Measurements from ENCODE around the gene KRTAP9-8.
"Not testable (repeated sequence)": the region's sequence is repeated elsewhere in the genome, so short reads cannot be mapped to it uniquely, and the experiment has no call there.

Gene KRTAP9-8

DNA sequence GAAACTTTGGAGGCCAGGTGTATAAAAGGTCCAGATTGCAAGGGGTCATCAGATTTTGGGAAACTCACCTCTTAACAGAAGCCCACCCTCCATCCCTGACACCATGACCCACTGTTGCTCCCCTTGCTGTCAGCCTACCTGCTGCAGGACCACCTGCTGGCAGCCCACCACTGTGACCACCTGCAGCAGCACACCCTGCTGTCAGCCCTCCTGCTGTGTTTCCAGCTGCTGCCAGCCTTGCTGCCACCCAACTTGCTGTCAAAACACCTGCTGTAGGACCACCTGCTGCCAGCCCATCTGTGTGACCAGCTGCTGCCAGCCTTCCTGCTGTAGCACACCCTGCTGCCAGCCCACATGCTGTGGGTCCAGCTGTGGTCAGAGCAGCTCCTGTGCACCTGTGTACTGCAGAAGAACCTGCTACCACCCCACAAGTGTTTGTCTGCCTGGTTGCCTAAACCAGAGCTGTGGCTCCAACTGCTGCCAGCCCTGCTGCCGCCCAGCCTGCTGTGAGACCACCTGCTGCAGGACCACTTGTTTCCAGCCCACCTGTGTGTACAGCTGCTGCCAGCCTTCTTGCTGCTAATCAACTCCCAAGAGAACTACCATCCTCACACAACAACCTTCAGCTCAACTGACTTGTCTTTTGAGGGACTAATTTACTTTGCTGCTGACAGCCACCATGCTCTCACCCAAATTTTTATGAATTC lies 5.2 kb upstream of the KRTAP9-8 start, which contains the start of gene KRTAP9-3:
KRTAP9-3 (plus strand) TSS at position 51 of the 707 bp plus-strand sequence; CDS start at position 104, 53 bp downstream.
- H3K4me3 Mint-ChIP-seq; DNase-seq; H3K27ac Mint-ChIP-seq; H3K9me3 Mint-ChIP-seq; H3K36me3 Mint-ChIP-seq; ATAC-seq (replicated peaks): not testable (repeated sequence)
- H3K27me3 Mint-ChIP-seq = peaks cover 14 to 23% of the 10 kb centered on the region in 2 donors
- peaks cover 11 to 17% of the 10 kb centered on the region in 2 donors for H3K4me1 Mint-ChIP-seq

DNA sequence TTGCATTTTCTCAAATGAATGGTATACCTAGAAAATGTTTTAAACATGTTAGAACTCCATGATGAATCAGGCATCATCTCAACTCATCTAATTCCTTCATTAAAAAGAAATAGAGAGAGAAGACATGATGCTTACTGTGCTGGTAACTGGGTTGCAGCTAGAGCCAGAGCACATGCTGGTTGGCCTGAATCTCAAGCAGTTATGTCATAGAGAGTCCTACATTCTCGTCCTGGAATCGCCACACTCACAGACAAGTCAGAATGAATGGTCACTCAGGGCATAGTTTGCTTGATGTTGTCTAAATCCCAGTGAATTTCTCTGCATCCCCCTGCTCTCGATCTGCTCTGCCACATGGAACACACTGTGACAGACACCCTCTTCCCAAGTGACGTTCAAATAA lies 683 bp upstream of the KRTAP9-8 start:
- not testable (repeated sequence) for H3K4me3 Mint-ChIP-seq; ATAC-seq (replicated peaks); H3K4me1 Mint-ChIP-seq; H3K27ac Mint-ChIP-seq; DNase-seq; H3K36me3 Mint-ChIP-seq; H3K9me3 Mint-ChIP-seq
- peaks cover 23 to 31% of the 10 kb centered on the region in 2 donors for H3K27me3 Mint-ChIP-seq

DNA sequence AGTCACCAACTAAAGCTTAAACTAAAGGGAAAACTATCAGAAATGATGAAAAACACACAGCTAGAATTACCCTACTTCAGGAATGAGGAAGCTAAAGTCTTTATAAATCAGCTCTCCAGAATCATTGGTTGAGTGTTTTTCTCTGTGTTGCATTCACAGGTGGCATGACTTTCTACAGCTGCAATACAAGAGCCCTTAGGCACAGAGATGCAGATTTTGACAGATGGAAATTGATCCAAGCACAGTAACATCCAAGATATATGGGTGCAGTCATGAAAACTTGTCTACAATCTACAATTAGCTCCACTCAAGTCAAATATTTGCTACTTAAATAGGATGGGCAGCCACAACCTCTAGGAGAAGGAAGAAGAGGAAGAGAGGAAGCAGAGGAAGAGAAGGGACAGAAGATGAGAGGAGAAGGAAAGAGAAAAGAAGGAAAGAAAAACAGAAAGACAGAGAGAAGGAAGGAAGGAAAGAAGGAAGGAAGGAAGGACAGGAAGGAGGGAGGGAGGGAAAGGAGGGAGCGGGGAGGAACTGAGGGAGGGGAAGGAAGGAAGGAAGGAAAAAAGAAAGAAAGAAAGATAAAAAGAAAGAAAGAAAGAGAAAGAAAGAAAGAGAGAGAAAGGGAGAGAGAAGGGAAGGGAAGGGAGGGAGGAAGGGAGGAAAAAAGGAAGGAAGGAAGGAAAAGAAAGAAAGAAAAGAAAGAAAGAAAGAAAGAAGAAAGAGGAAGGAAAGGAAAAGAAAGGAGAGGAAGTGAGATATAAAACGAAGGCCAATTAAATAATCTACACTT lies 9.4 kb downstream of the KRTAP9-8 start:
- not testable (repeated sequence) for H3K27me3 Mint-ChIP-seq; H3K9me3 Mint-ChIP-seq; H3K27ac Mint-ChIP-seq; H3K4me3 Mint-ChIP-seq; ATAC-seq (replicated peaks); H3K36me3 Mint-ChIP-seq; H3K4me1 Mint-ChIP-seq; DNase-seq

DNA sequence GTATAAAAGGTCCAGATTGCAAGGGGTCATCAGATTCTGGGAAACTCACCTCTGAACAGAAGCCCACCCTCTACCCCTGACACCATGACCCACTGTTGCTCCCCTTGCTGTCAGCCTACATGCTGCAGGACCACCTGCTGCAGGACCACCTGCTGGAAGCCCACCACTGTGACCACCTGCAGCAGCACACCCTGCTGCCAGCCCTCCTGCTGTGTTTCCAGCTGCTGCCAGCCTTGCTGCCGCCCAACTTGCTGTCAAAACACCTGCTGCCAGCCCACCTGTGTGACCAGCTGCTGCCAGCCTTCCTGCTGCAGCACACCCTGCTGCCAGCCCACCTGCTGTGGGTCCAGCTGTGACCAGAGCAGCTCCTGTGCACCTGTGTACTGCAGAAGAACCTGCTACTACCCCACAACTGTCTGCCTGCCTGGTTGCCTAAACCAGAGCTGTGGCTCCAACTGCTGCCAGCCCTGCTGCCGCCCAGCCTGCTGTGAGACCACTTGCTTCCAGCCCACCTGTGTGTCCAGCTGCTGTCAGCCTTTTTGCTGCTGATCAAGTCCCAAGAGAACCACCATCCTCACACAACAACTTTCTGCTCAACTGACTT lies 11.9 kb downstream of the KRTAP9-8 start, which contains the start of gene KRTAP9-4:
KRTAP9-4 (plus strand) TSS at position 51 of the 604 bp plus-strand sequence; CDS start at position 85, 34 bp downstream.
- H3K9me3 Mint-ChIP-seq; H3K4me3 Mint-ChIP-seq; DNase-seq; H3K36me3 Mint-ChIP-seq; H3K27ac Mint-ChIP-seq; ATAC-seq (replicated peaks): not testable (repeated sequence)
- Mint-ChIP-seq H3K27me3 (peaks cover 5 to 11% of the 10 kb centered on the region in 2 donors), H3K4me1 (peaks cover 12 to 14% of the 10 kb centered on the region in 2 donors)

DNA sequence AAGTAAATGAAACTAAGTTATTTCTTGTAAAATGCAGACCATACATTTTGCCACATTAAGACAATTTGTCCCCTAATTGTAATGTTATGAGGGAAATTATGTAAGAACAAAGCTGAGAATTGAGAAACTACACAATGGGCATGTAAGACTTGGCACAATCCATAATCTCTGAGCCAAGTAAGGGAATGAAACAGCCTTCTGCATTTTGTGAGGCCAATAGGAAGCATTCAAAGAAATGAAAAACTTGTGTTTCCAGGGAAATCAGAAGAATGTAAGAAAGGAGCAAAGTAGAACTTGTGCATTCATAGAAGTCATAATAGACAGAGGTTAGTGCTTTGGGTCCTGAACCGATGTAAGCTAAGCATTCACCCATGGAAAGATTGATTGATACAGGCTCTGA lies 13.5 kb downstream of the KRTAP9-8 start:
- peaks cover 12 to 14% of the 10 kb centered on the region in 2 donors for H3K4me1 Mint-ChIP-seq
- ATAC-seq (replicated peaks) (no peak), DNase-seq (no peak)
- H3K27me3 Mint-ChIP-seq = peaks cover 11 to 19% of the 10 kb centered on the region in 2 donors
- H3K36me3 Mint-ChIP-seq = no peaks in the 10 kb centered on the region
- H3K4me3 Mint-ChIP-seq = no peak overlapping the region
- H3K9me3 Mint-ChIP-seq = no peaks in the 10 kb centered on the region
- no peak overlapping the region for H3K27ac Mint-ChIP-seq

DNA sequence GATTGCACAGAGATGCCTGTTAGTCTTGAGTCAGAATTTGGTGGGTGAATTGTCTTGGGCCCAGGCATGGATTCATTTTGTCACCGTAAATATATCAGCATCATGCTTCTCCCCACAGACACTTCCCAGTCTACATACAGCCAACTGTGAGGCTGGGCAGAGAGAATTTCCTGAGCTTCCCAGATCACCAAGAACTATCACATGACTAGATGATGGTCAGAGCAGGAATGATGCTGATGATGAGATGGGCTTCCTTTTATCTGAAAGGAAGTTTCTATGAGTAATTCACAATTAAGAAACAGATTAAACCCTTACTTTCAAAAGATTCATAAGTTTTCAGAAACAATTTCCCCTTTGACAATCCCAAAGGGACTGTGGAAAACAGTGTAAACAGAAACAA lies 17.1 kb downstream of the KRTAP9-8 start:
- H3K27ac Mint-ChIP-seq = no peak overlapping the region
- H3K4me1 Mint-ChIP-seq = peaks cover 6 to 12% of the 10 kb centered on the region in 2 donors
- no peaks in the 10 kb centered on the region for H3K9me3 Mint-ChIP-seq
- no peak overlapping the region for H3K4me3 Mint-ChIP-seq
- no peak for ATAC-seq (replicated peaks)
- peaks cover 29 to 32% of the 10 kb centered on the region in 2 donors for H3K27me3 Mint-ChIP-seq
- H3K36me3 Mint-ChIP-seq = no peaks in the 10 kb centered on the region
- no peak for DNase-seq

DNA sequence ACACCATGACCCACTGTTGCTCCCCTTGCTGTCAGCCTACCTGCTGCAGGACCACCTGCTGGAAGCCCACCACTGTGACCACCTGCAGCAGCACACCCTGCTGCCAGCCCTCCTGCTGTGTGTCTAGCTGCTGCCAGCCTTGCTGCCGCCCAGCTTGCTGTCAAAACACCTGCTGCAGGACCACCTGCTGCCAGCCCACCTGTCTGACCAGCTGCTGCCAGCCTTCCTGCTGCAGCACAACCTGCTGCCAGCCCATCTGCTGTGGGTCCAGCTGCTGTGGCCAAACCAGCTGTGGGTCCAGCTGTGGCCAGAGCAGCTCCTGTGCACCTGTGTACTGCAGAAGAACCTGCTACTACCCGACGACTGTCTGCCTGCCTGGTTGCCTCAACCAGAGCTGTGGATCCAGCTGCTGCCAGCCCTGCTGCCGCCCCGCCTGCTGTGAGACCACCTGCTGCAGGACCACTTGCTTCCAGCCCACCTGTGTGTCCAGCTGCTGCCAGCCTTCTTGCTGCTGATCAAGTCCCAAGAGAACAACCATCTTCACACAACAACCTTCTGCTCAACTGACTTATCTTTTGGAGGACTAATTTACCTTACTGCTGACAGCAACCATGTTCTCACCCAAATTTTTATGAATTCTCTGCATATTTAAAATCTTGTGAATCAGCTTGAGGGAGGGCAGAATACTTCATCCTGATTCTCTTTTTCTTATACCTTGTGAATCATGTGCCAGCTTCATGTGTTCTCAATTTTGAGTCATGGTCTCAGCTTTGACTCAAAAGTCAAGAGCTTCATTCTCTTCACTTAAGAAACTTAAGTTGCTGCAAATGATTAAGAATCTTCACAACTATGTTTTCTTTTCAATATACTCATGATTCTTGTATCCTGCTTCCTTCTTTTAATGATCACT lies 17.8 kb downstream of the KRTAP9-8 start, which contains the start of gene KRTAP9-9:
KRTAP9-9 (plus strand) TSS at position 4 of the 910 bp plus-strand sequence.
- not testable (repeated sequence) for H3K27ac Mint-ChIP-seq; ATAC-seq (replicated peaks); H3K4me3 Mint-ChIP-seq; H3K9me3 Mint-ChIP-seq; DNase-seq; H3K36me3 Mint-ChIP-seq
- H3K27me3 Mint-ChIP-seq = peaks cover 29 to 40% of the 10 kb centered on the region in 2 donors
- H3K4me1 Mint-ChIP-seq = peaks cover 4 to 12% of the 10 kb centered on the region in 2 donors

DNA sequence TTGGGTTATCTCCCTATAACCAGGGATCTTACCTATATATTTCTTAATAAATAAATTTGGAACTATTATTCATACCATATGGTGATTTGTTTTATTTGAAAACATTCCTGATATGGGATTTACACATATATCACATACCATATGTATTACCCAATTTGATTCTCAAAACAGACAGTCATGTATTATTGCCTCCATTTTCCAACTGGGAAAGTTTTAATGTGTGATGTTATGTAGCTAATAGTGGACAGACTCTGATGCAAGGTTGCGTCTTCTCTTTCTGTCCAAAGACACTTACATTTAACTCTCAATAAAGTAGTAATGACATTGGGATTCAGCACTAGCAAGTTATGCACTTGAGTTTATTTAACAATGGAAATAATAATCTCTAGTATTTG lies 18.5 kb downstream of the KRTAP9-8 start:
- Mint-ChIP-seq H3K27me3 (peaks cover 29 to 41% of the 10 kb centered on the region in 2 donors), H3K4me3 (no peak overlapping the region), H3K27ac (no peak overlapping the region), H3K9me3 (peaks cover 0 to 2% of the 10 kb centered on the region in 2 donors), H3K36me3 (no peaks in the 10 kb centered on the region), H3K4me1 (peaks cover 4 to 12% of the 10 kb centered on the region in 2 donors)
- DNase-seq (no peak), ATAC-seq (replicated peaks) (no peak)

DNA sequence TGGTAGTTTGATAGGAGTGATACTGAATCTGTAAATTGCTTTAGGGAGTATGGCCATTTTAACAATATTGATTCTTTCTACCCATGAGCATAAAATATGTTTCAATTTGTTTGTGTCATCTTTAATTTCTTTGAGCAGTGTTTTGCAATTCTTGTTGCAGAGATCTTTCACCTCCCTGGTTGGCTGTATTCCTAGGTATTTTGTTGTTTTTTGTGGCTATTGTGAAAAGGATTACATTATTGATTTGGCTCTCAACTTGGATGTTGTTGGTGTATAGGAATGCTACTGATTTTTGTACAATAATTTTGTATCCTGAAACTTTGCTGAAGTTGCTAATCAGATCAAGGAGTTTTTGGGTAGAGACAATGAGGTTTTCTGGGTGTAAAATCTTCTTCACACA lies 20.6 kb downstream of the KRTAP9-8 start:
- no peak overlapping the region for H3K27ac Mint-ChIP-seq
- H3K4me1 Mint-ChIP-seq = peaks cover 0 to 6% of the 10 kb centered on the region in 2 donors
- no peaks in the 10 kb centered on the region for H3K36me3 Mint-ChIP-seq
- peaks cover 35 to 37% of the 10 kb centered on the region in 2 donors for H3K27me3 Mint-ChIP-seq
- ATAC-seq (replicated peaks) (no peak), DNase-seq (no peak)
- H3K9me3 Mint-ChIP-seq = peaks cover 0 to 2% of the 10 kb centered on the region in 2 donors
- H3K4me3 Mint-ChIP-seq = no peak overlapping the region

DNA sequence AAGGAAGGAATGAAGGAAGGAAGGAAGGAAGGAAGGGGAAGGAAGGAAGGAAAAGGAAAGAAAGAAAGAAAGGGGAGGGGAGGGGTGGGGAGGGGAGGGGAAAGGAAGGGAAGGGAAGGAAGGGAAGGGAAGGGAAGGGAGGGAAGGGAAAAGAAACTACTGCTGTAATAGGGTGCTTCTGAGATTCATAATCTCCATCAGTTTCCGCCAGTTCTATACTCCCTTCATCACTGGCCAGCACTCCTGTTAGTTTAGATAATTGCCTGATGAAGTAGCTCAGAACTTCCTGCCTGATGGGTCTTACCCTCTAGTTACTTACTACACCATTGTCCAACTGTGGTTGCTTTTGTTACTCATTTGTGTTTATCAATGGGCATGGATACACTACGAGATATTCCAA lies 25.4 kb downstream of the KRTAP9-8 start:
- Mint-ChIP-seq H3K4me1 (peaks cover 0 to 8% of the 10 kb centered on the region in 2 donors), H3K36me3 (no peaks in the 10 kb centered on the region), H3K27me3 (peaks cover 19 to 38% of the 10 kb centered on the region in 2 donors), H3K27ac (no peak overlapping the region), H3K9me3 (peaks cover 0 to 2% of the 10 kb centered on the region in 2 donors), H3K4me3 (no peak overlapping the region)
- ATAC-seq (replicated peaks) (no peak), DNase-seq (no peak)

DNA sequence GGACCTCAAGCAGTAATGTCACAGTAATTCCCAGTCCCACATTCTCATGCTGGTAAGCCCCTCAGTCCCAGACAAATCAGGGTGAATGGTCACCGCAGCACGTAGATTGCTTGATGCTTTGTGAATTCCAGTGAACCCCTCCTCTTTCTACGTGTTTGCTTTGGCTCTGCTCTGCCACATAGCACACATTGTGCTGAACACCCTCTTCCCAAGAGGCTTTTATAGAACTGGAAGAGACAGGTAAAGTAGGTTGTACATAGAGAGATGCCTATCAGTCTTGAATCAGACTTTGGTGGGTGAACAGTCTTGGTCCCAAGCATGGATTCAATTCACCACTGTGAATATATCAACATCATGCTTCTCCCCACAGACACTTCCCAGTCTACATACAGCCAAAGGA lies 26.8 kb downstream of the KRTAP9-8 start:
- H3K27me3 Mint-ChIP-seq = peaks cover 19 to 40% of the 10 kb centered on the region in 2 donors
- DNase-seq (no peak), ATAC-seq (replicated peaks) (no peak)
- peaks cover 0 to 8% of the 10 kb centered on the region in 2 donors for H3K4me1 Mint-ChIP-seq
- H3K9me3 Mint-ChIP-seq = peaks cover 0 to 2% of the 10 kb centered on the region in 2 donors
- no peak overlapping the region for H3K4me3 Mint-ChIP-seq
- no peak overlapping the region for H3K27ac Mint-ChIP-seq
- H3K36me3 Mint-ChIP-seq = no peaks in the 10 kb centered on the region

DNA sequence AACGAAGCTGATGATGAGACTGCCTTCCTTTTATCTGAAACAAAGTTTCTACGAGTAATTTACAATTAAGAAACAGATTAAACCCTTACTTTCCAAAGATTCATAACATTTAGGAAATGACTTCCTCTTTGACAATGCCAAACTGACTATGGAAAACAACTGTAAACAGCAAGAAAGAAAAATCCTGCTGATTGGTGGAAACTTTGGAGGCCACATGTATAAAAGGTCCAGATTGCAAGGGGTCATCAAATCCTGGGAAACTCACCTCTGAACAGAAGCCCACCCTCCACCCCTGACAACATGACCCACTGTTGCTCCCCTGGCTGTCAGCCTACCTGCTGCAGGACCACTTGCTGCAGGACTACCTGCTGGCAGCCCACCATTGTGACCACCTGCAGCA lies 27.3 kb downstream of the KRTAP9-8 start, which contains the start of gene KRTAP9-6:
KRTAP9-6 (plus strand) TSS at position 301 of the 400 bp plus-strand sequence; CDS start at position 301, 0 bp downstream.
- ATAC-seq (replicated peaks) (no peak), DNase-seq (no peak)
- H3K27ac Mint-ChIP-seq = no peak within 1 kb of the TSS
- peaks cover 0 to 8% of the 10 kb centered on the region in 2 donors for H3K4me1 Mint-ChIP-seq
- no peak within 1 kb of the TSS for H3K4me3 Mint-ChIP-seq
- H3K9me3 Mint-ChIP-seq = peaks cover 0 to 2% of the 10 kb centered on the region in 2 donors
- H3K36me3 Mint-ChIP-seq = no peaks in the 10 kb centered on the region
- peaks cover 19 to 37% of the 10 kb centered on the region in 2 donors for H3K27me3 Mint-ChIP-seq

DNA sequence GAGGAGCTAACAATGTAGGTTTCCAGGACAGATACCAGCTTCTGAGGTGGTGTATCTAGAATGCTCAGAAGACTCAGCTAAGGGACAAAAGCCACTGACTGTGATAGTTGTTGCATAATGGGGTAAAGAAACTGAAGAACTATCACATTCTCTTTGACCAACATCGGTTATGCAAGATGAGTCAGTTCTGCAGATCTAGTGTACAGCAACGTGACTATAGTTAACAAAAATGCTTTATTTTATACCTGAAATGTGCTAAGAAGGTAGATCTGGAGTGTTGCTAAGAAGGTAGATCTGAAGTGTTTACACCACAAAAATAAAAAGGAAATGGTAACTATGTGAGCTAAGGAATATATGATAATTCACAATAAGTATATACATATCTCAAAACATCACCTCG lies 29.9 kb downstream of the KRTAP9-8 start:
- DNase-seq (no peak), ATAC-seq (replicated peaks) (no peak)
- Mint-ChIP-seq H3K9me3 (no peaks in the 10 kb centered on the region), H3K4me3 (no peak overlapping the region), H3K4me1 (peaks cover 5 to 11% of the 10 kb centered on the region in 2 donors), H3K27ac (no peak overlapping the region), H3K27me3 (peaks cover 19 to 36% of the 10 kb centered on the region in 2 donors), H3K36me3 (no peaks in the 10 kb centered on the region)

All from stimulated activated naive B cell treated with anti-CD40 and anti-IgM and Interleukin-4, amounts not matched to agents 10 μg/mL and 1 μg/mL and 100 μg/mL, for 72 hours (primary cell).